Neuron (in vitro differentiated cells): ENCODE results near the gene CCDC63.

ENCODE experiments used
- H2AFZ ChIP-seq: one replicate; pipeline ENCODE4 v1.6.1; 2013; ENCODE audit warnings: low read depth, mild to moderate bottlenecking, inconsistent platforms, low read length, moderate library complexity
- H3K27me3 ChIP-seq: one replicate; pipeline ENCODE4 v1.6.1; 2013; ENCODE audit warnings: low read length; ENCODE audit not compliant: insufficient read depth
- H3K36me3 ChIP-seq: one replicate; pipeline ENCODE4 v1.6.1; 2013; ENCODE audit warnings: low read length; ENCODE audit not compliant: insufficient read depth
- H3K4me1 ChIP-seq: one replicate; pipeline ENCODE4 v1.6.1; 2013; ENCODE audit warnings: low read length; ENCODE audit not compliant: insufficient read depth
- H3K4me3 ChIP-seq: 2 replicates; pipeline ENCODE4 v1.5.1; 2013; ENCODE audit warnings: mild to moderate bottlenecking, low read length, moderate library complexity
- H3K9me3 ChIP-seq: one replicate; pipeline ENCODE4 v1.6.1; 2013; ENCODE audit warnings: low read length

Gene CCDC63

GRCh38 chr12:110906516-110906915 is 59.7 kb downstream of the CCDC63 start:
- H3K9me3 ChIP-seq: no peaks in the 10 kb centered on the region
- no peak overlapping the region for H2AFZ ChIP-seq
- no peaks in the 10 kb centered on the region for H3K4me1 ChIP-seq
- no peaks in the 10 kb centered on the region for H3K27me3 ChIP-seq
- H3K36me3 ChIP-seq: no peaks in the 10 kb centered on the region
- no peak overlapping the region for H3K4me3 ChIP-seq

- H2AFZ ChIP-seq: no peak overlapping the region
- no peak overlapping the region for H3K4me3 ChIP-seq
- H3K9me3 ChIP-seq: no peaks in the 10 kb centered on the region
- no peaks in the 10 kb centered on the region for H3K36me3 ChIP-seq
- no peaks in the 10 kb centered on the region for H3K27me3 ChIP-seq
- H3K4me1 ChIP-seq: no peaks in the 10 kb centered on the region
These were observed 60.2 kb downstream of the CCDC63 start for GRCh38 chr12:110906985-110907384.

DNA sequence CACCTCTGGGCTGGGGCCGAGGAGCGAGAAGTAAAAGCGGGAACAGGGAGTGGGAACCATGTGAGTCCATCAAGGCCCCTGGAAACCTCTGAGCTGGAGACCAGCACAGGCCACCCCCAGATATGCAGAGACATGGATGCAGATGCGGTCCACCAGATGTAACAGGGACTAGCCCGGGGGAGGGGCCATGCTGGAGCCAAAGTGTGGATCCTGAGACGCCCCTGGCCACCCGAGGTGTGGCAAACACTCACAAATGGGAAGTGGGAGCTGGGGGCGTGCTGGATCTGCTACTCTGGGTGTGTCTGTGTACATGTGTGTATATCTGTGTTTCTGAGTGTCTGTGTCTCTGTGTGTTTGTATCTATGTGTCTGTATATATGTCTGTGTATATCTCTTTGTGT is 60.8 kb downstream of the CCDC63 start:
- Histone ChIP-seq H3K9me3 (no peaks in the 10 kb centered on the region), H3K36me3 (no peaks in the 10 kb centered on the region), H2AFZ (no peak overlapping the region), H3K4me3 (no peak overlapping the region), H3K4me1 (no peaks in the 10 kb centered on the region), H3K27me3 (no peaks in the 10 kb centered on the region)

GRCh38 chr12:110908377-110909152 is 61.8 kb downstream of the CCDC63 start:
- no peak overlapping the region for H2AFZ ChIP-seq
- no peaks in the 10 kb centered on the region for H3K36me3 ChIP-seq
- no peaks in the 10 kb centered on the region for H3K27me3 ChIP-seq
- no peaks in the 10 kb centered on the region for H3K9me3 ChIP-seq
- no peaks in the 10 kb centered on the region for H3K4me1 ChIP-seq
- H3K4me3 ChIP-seq: no peak overlapping the region

GRCh38 chr12:110912263-110912662 is 65.5 kb downstream of the CCDC63 start:
- Histone ChIP-seq H2AFZ (no peak overlapping the region), H3K36me3 (no peaks in the 10 kb centered on the region), H3K4me3 (no peak overlapping the region), H3K4me1 (no peaks in the 10 kb centered on the region), H3K9me3 (no peaks in the 10 kb centered on the region), H3K27me3 (no peaks in the 10 kb centered on the region)

DNA sequence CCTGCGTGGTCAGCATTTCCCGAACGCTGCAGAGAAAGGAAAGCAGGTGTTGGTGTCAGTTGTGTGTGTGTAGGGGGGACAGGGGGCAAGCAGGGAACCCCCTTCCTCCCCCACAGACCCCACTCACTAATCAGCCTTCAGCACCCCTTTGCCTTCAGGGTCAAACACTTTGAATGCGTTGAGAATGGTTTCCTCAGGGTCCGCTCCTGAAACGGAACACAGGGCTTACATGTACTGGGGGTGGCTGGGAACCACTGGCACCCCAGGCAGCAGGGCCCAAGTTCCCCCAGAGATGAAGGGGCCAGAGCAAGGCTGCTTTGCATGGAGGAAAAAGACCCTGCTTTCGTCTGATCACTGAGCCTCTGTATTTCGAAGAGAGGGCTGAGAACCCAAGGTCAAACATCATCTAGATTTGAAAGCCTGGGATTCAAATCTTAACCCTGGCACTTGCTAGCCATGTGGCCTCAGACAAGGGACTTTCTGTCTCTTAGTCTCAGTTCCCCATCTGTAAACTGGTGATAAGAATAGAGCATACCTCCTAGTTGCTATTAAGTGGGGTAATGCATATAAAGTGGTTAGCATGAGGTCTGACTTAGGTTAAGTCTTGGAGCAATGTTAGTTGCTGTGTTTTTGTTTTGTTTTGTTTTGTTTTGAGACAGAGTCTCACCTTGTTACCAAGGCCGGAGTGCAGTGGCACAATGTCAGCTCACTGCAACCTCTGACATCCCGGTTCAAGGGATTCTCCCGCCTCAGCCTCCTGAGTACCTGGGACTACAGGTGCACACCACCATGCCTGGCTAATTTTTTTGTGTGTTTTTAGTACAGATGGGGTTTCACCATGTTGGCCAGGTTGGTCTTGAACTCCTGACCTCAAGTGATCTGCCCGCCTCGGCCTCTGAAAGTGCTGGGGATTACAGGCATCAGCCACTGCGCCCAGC is 66.6 kb downstream of the CCDC63 start:
- no peaks in the 10 kb centered on the region for H3K9me3 ChIP-seq
- peaks cover 3% of the 10 kb centered on the region for H3K27me3 ChIP-seq
- H3K36me3 ChIP-seq: no peaks in the 10 kb centered on the region
- H2AFZ ChIP-seq: no peak overlapping the region
- H3K4me1 ChIP-seq: no peaks in the 10 kb centered on the region
- H3K4me3 ChIP-seq: no peak overlapping the region

DNA sequence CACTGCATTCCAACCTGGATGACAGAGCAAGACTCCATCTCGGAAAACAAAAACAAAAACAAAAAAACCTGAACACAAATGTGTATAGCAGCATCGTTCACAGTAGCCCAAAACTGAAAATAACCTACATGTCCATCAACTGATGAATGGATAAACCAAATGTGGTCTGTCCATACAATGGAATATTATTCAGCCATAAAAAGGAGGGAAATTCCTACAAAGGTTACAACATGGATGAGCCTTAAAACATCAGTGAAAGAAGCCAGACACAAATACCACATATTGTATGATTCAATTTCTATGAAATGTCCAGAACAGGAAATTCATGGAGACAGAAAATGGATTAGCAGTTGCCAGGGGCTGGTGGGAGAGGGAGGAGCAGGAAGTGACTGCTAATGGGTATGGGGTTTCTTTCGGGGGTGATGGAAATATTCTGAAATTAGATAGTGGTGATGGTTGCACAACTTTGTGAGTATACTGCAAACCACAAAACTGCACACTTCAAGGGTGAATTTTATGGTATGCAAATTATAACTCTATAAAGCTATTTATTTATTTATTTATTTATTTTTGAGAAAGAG is 69.6 kb downstream of the CCDC63 start:
- Histone ChIP-seq H3K4me1 (no peaks in the 10 kb centered on the region), H3K27me3 (peaks cover 3% of the 10 kb centered on the region), H3K9me3 (no peaks in the 10 kb centered on the region), H2AFZ (no peak overlapping the region), H3K4me3 (no peak overlapping the region), H3K36me3 (no peaks in the 10 kb centered on the region)

DNA sequence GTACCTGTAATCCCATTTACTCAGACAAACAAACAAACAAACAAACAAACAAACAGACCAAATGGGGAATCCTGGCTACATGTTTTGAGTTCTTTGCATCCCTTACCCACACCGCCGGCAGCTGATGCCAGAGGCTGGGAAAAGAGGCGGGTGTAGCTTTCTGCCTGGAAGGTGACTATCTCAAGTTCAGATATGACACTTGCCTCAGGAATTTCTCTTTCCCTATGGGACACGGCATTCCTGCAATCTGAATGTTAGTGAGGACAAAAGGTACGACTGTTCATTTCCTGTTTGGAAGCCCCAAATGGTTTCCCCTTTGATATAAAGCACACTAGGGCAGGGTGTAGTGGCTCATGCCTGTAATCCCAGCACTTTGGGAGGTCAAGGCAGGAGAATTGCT is 70.7 kb downstream of the CCDC63 start:
- no peaks in the 10 kb centered on the region for H3K36me3 ChIP-seq
- H2AFZ ChIP-seq: no peak overlapping the region
- no peaks in the 10 kb centered on the region for H3K4me1 ChIP-seq
- no peaks in the 10 kb centered on the region for H3K9me3 ChIP-seq
- peaks cover 3% of the 10 kb centered on the region for H3K27me3 ChIP-seq
- H3K4me3 ChIP-seq: no peak overlapping the region

DNA sequence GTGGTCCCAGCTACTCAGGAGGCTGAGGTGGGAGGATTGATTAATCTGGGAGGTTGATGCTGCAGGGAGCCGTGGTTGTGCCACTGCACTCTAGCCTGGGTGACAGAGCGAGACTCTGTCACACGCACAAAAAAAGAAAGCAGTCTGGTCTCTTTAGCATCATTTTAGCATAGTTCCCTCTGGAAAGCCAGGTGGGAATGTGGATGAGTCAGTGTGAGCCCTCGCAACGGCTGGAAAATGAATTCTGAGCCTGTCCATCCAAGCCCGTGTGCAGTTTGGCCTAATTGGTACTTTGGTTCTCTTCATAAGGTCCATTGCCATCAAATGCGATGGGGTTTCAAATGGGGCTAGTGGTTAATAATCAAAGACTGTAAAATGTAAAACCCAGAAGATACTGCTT is 71.2 kb downstream of the CCDC63 start:
- Histone ChIP-seq H3K4me1 (no peaks in the 10 kb centered on the region), H3K36me3 (no peaks in the 10 kb centered on the region), H3K9me3 (no peaks in the 10 kb centered on the region), H3K27me3 (peaks cover 3% of the 10 kb centered on the region), H2AFZ (no peak overlapping the region), H3K4me3 (no peak overlapping the region)

- peaks cover 3% of the 10 kb centered on the region for H3K27me3 ChIP-seq
- H3K9me3 ChIP-seq: no peaks in the 10 kb centered on the region
- H3K4me1 ChIP-seq: no peaks in the 10 kb centered on the region
- H3K36me3 ChIP-seq: no peaks in the 10 kb centered on the region
- H2AFZ ChIP-seq: no peak overlapping the region
- H3K4me3 ChIP-seq: no peak overlapping the region
These were observed 72.9 kb downstream of the CCDC63 start for GRCh38 chr12:110919720-110920119.

- Histone ChIP-seq H3K36me3 (no peaks in the 10 kb centered on the region), H3K27me3 (peaks cover 3% of the 10 kb centered on the region), H3K4me3 (no peak within 1 kb of the TSS), H3K4me1 (no peaks in the 10 kb centered on the region), H3K9me3 (no peaks in the 10 kb centered on the region), H2AFZ (no peak within 1 kb of the TSS)
These were observed 73.6 kb downstream of the CCDC63 start, which contains the start of gene MYL2 for GRCh38 chr12:110920324-110920910. Gene MYL2 (minus strand): TSS chr12:110920579. CDS start chr12:110920529, 50 bp downstream.

- Histone ChIP-seq H3K4me1 (no peaks in the 10 kb centered on the region), H3K9me3 (no peaks in the 10 kb centered on the region), H3K4me3 (no peak overlapping the region), H3K36me3 (no peaks in the 10 kb centered on the region), H2AFZ (no peak overlapping the region), H3K27me3 (peaks cover 3% of the 10 kb centered on the region)
These were observed 74.5 kb downstream of the CCDC63 start for GRCh38 chr12:110921262-110921661.

- Histone ChIP-seq H3K4me3 (no peak overlapping the region), H2AFZ (no peak overlapping the region), H3K36me3 (no peaks in the 10 kb centered on the region), H3K27me3 (peaks cover 3% of the 10 kb centered on the region), H3K9me3 (no peaks in the 10 kb centered on the region), H3K4me1 (no peaks in the 10 kb centered on the region)
These were observed 75.9 kb downstream of the CCDC63 start for GRCh38 chr12:110922652-110923051.
